Right cardiac atrium (tissue), 5 donors: ENCODE data around the gene IP6K1. TPM values are rescaled to one million over a fixed set of nuclear protein-coding genes. Genes with fewer than 3 reads are reported as not detected.
A peak's percentile ranks its signal among the peaks of the same experiment; 100 is the strongest.
"Not testable (repeated sequence)": the region's sequence is repeated elsewhere in the genome, so short reads cannot be mapped to it uniquely, and the experiment has no call there.

Experiments used
- ATAC-seq, 2 donors: fragments of 200-7000 bp; cut with Tn5 transposase; one replicate each; pipeline versions ENCODE4 v1.8.0 to v1.9.1; 2020; ENCODE audit warnings: moderate library complexity in 2 of 2, mild to moderate bottlenecking in 1 of 2
- DNase-seq, 3 donors: peaks; one replicate each; pipeline ENCODE4 v3.0.0-alpha.2; 2020
- H3K27ac ChIP-seq: one replicate; pipeline ENCODE4 v1.5.1; 2013; ENCODE audit warnings: mild to moderate bottlenecking, low read length, control low read depth, moderate library complexity
- H3K27me3 ChIP-seq: one replicate; pipeline ENCODE4 v1.6.1; 2013; ENCODE audit not compliant: control insufficient read depth, insufficient read depth
- H3K4me1 ChIP-seq: one replicate; pipeline ENCODE4 v1.6.1; 2013; ENCODE audit warnings: low read length; ENCODE audit not compliant: control insufficient read depth, insufficient read depth
- H3K4me3 ChIP-seq: one replicate; pipeline ENCODE4 v1.5.1; 2013; ENCODE audit warnings: low read length, control low read depth
- H3K9me3 ChIP-seq: one replicate; pipeline ENCODE4 v1.6.1; 2013; ENCODE audit warnings: low read length; ENCODE audit not compliant: control insufficient read depth
- WGBS: extraction: QIAGEN DNeasy Blood & Tissue Kit; methylation state at CpG from one replicate; pipeline ENCODE4 v1.1.7; 2013; 5-methylcytosine and 5-hydroxymethylcytosine counted together
- intact Hi-C, 4 donors: fragments of 100-400 bp; cut with DNase I; formaldehyde crosslinking; loops; one replicate each; pipeline versions ENCODE4 v1.11.0 to v1.14.0; 2022 to 2023
- polyA plus RNA-seq: library from polyadenylated mRNA; stranded (reverse); fragments of 200-250 nt; gene quantifications from one replicate; pipeline ENCODE4 v1.2.3, GENCODE V29; 2013
- total RNA-seq, 4 donors: library from RNA; stranded (reverse); fragmentation: NEBNext Ultra II Directional; extraction: Animal tissue kit (Norgen Biotek cat#: 25700); gene quantifications; one replicate each; pipeline ENCODE4 v1.2.1, GENCODE V29; 2021
- donor health status: healthy with polysubstance abuse.
- donor health status: DM: no; HTN: yes; CAD: no.
- donor health status: DM: no; HTN: no; CAD: no.
- donor health status: DM: no; HTN: yes; CAD: no; lungs with severe emphysema.
- donor health status: DM: yes; HTN: yes; CAD: no.

IP6K1 gene
- total and polyA plus RNA-seq, 5 donors, result 14.6 to 24.0 (median 21.5) TPM

- H3K27ac ChIP-seq, result no peak overlapping the region
- no peak for ATAC-seq
- no peak overlapping the region for H3K4me3 ChIP-seq
- no peaks in the 10 kb centered on the region for H3K4me1 ChIP-seq
- intact Hi-C loops, result no loop called here
- H3K27me3 ChIP-seq, result no peaks in the 10 kb centered on the region
- DNase-seq, result peak in 1 of 3 donors; percentile 38
- 94% methylated on average over 17 of the region's 17 CpGs for WGBS
- H3K9me3 ChIP-seq, result no peaks in the 10 kb centered on the region
Observed at GRCh38 chr3:49705390-49705960, 80.9 kb downstream of the IP6K1 start.

GRCh38 chr3:49704629-49705028 is 81.7 kb downstream of the IP6K1 start:
- WGBS, result 94% methylated on average over 8 of the region's 8 CpGs
- ATAC-seq (no peak), DNase-seq (no peak)
- Histone ChIP-seq H3K9me3 (no peaks in the 10 kb centered on the region), H3K27ac (no peak overlapping the region), H3K4me3 (no peak overlapping the region), H3K27me3 (no peaks in the 10 kb centered on the region), H3K4me1 (no peaks in the 10 kb centered on the region)
- intact Hi-C loops, result no loop called here

- WGBS, result 87% methylated on average over 7 of the region's 7 CpGs
- ATAC-seq (no peak), DNase-seq (peak in 1 of 3 donors; percentile 35)
- H3K27ac ChIP-seq, result no peak overlapping the region
- no peak overlapping the region for H3K4me3 ChIP-seq
- intact Hi-C loops, result no loop called here
- no peaks in the 10 kb centered on the region for H3K9me3 ChIP-seq
- H3K27me3 ChIP-seq, result no peaks in the 10 kb centered on the region
- H3K4me1 ChIP-seq, result no peaks in the 10 kb centered on the region
Observed at GRCh38 chr3:49703956-49704355, 82.4 kb downstream of the IP6K1 start.

- H3K27ac ChIP-seq, result no peak overlapping the region
- peak in 2 of 3 donors; percentile 71 to 73 for DNase-seq
- no peaks in the 10 kb centered on the region for H3K27me3 ChIP-seq
- H3K4me1 ChIP-seq, result no peaks in the 10 kb centered on the region
- 56% methylated on average over 14 of the region's 14 CpGs for WGBS
- ATAC-seq, result peak; percentile 64 to 70
- H3K4me3 ChIP-seq, result no peak overlapping the region
- H3K9me3 ChIP-seq, result no peaks in the 10 kb centered on the region
- intact Hi-C loops, result no loop called here
Observed at GRCh38 chr3:49703443-49703927, 82.9 kb downstream of the IP6K1 start.

GRCh38 chr3:49702672-49703071 is 83.7 kb downstream of the IP6K1 start:
- Histone ChIP-seq H3K27me3 (no peaks in the 10 kb centered on the region), H3K9me3 (no peaks in the 10 kb centered on the region), H3K27ac (no peak overlapping the region), H3K4me1 (no peaks in the 10 kb centered on the region), H3K4me3 (no peak overlapping the region)
- intact Hi-C loops, result no loop called here
- 93% methylated on average over 11 of the region's 11 CpGs for WGBS
- DNase-seq (peak in 2 of 3 donors; percentile 33 to 35), ATAC-seq (no peak)

- no peak overlapping the region for H3K4me3 ChIP-seq
- no peak overlapping the region for H3K27ac ChIP-seq
- DNase-seq, result peak in 1 of 3 donors; percentile 51
- no peaks in the 10 kb centered on the region for H3K27me3 ChIP-seq
- ATAC-seq, result no peak
- H3K4me1 ChIP-seq, result no peaks in the 10 kb centered on the region
- 83% methylated on average over 21 of the region's 21 CpGs for WGBS
- intact Hi-C loops, result no loop called here
- no peaks in the 10 kb centered on the region for H3K9me3 ChIP-seq
Observed at GRCh38 chr3:49701388-49702077, 84.8 kb downstream of the IP6K1 start.

- peak in 1 of 3 donors; percentile 33 for DNase-seq
- Histone ChIP-seq H3K27ac (no peak overlapping the region), H3K27me3 (no peaks in the 10 kb centered on the region), H3K4me3 (no peak overlapping the region), H3K9me3 (no peaks in the 10 kb centered on the region), H3K4me1 (no peaks in the 10 kb centered on the region)
- no peak for ATAC-seq
- intact Hi-C loops, result no loop called here
- whole genome bisulfite sequencing, result 78% methylated on average over 13 of the region's 13 CpGs
Observed at GRCh38 chr3:49700453-49701128, 85.8 kb downstream of the IP6K1 start.

- Histone ChIP-seq H3K4me1 (no peaks in the 10 kb centered on the region), H3K27me3 (no peaks in the 10 kb centered on the region), H3K9me3 (no peaks in the 10 kb centered on the region), H3K27ac (no peak overlapping the region), H3K4me3 (no peak overlapping the region)
- ATAC-seq (no peak), DNase-seq (no peak)
- intact Hi-C loops, result no loop called here
- WGBS, result 76% methylated on average over 8 of the region's 8 CpGs
Observed at GRCh38 chr3:49700014-49700413, 86.3 kb downstream of the IP6K1 start.

GRCh38 chr3:49699281-49699979 is 86.9 kb downstream of the IP6K1 start:
- H3K27ac ChIP-seq, result no peak overlapping the region
- ATAC-seq, result no peak

GRCh38 chr3:49695350-49696015 is 90.9 kb downstream of the IP6K1 start:
- H3K27ac ChIP-seq, H3K27me3 ChIP-seq, intact Hi-C loops, H3K4me1 ChIP-seq, H3K9me3 ChIP-seq, H3K4me3 ChIP-seq: not testable (repeated sequence)
- DNase-seq (peak in 1 of 3 donors; percentile 5), ATAC-seq (peak; percentile 5 to 31)
- WGBS, result 73% methylated on average over 4 of the region's 4 CpGs

More at GRCh38 chr3:49699281-49699979, 86.9 kb downstream of the IP6K1 start:
- Histone ChIP-seq H3K4me3 (no peak overlapping the region), H3K9me3 (no peaks in the 10 kb centered on the region), H3K27me3 (no peaks in the 10 kb centered on the region), H3K4me1 (no peaks in the 10 kb centered on the region)
- no peak for DNase-seq
- WGBS, result 68% methylated on average over 16 of the region's 16 CpGs
- intact Hi-C loops, result no loop called here
